Fibroblast of mammary gland (primary cell): ENCODE data around the gene PSMG1.
A peak's percentile ranks its signal among the peaks of the same experiment; 100 is the strongest.

Experiments used
- DNase-seq: peaks from one replicate; pipeline ENCODE4 v3.0.0-alpha.2; 2010; ENCODE audit warnings: low read depth
- H3K4me3 ChIP-seq: 2 replicates; pipeline ENCODE4 v1.5.1; 2011; ENCODE audit warnings: low read depth, mild to moderate bottlenecking, low read length, moderate library complexity; ENCODE audit not compliant: control insufficient read depth
- TF ChIP-seq, protein P1 (sequence below): conservative IDR thresholded peaks from 2 replicates; pipeline ENCODE4 v1.5.1; 2011; ENCODE audit warnings: low read depth, low read length, inconsistent platforms; ENCODE audit not compliant: control insufficient read depth, insufficient read depth

PSMG1 gene

DNA sequence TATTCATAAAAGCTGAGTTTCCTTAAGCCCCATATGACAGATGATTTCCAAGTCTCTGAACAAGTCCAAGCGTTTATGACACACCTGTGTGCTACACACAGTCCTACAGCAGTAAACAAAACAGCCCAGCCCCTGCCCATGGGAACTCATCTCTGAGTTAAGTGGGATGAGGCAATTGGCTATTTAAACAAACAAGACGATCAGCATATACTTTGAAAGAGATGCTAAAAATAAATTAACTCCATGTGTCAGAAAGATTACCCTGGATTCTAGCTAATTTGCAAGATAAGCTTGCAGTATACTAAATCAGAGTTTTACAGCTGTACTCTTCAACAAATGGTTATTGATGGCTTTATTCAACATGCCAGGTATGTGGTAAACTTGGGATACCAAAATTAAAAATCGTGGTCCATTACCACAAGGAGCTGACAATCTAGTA lies 7.0 kb downstream of the PSMG1 start:
- TF ChIP-seq, protein P1, sequence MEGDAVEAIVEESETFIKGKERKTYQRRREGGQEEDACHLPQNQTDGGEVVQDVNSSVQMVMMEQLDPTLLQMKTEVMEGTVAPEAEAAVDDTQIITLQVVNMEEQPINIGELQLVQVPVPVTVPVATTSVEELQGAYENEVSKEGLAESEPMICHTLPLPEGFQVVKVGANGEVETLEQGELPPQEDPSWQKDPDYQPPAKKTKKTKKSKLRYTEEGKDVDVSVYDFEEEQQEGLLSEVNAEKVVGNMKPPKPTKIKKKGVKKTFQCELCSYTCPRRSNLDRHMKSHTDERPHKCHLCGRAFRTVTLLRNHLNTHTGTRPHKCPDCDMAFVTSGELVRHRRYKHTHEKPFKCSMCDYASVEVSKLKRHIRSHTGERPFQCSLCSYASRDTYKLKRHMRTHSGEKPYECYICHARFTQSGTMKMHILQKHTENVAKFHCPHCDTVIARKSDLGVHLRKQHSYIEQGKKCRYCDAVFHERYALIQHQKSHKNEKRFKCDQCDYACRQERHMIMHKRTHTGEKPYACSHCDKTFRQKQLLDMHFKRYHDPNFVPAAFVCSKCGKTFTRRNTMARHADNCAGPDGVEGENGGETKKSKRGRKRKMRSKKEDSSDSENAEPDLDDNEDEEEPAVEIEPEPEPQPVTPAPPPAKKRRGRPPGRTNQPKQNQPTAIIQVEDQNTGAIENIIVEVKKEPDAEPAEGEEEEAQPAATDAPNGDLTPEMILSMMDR = no peak
- DNase-seq = peak; percentile 44

GRCh38 chr21:39175665-39176064 lies 7.6 kb downstream of the PSMG1 start:
- DNase-seq = no peak
- TF ChIP-seq, protein P1 = no peak
- H3K4me3 ChIP-seq = no peak overlapping the region

More for the DNA sequence above, 7.0 kb downstream of the PSMG1 start:
- H3K4me3 ChIP-seq = no peak overlapping the region

- TF ChIP-seq, protein P1 = peak; percentile 51
These were observed 8.1 kb downstream of the PSMG1 start for GRCh38 chr21:39175154-39175553.

DNA sequence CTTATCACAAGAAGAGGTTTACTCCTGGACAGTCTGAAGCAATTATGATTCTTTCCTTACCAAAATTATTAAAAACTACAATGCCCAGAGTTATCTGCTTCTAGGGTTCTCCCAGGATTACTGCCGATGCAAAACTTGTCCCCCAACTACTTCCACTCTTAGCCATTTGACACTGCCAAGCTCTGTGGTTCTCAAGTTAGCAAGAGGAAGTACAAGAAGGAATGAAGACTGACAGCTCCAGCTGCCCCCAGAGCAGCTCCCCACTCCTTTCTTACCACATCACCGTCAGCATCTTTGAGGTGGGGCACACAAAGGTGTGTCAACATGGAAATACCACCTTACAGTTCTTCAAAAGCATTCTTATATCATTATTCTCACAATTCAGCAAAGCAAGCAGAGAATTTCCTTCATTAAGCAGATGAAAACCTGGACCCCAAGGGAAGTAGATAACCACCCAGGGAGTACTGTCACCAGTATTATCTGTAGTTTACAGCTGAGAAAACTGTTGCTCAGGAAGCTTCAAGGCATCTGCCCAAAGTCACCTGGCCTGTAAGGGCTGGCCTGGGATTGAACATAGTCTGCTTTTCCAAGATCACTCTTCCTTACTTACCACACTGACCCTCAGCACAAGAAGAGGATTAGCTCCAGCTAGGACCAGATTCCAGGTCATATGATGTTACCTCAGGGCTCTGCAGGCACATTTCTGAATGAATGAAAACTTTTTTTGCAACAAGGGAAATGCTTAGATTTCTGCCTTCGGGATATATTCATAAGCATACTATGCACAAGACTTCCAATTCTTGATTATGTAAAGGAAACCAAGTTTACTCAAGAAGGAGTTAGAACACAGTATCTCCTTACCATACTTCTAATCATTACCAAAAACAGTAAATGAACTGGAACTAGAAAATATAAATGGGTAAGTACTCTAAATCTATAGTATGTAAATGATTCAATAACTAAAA lies 9.3 kb downstream of the PSMG1 start:
- TF ChIP-seq, protein P1 = no peak
- H3K4me3 ChIP-seq = no peak overlapping the region
- no peak for DNase-seq

More at GRCh38 chr21:39175154-39175553, 8.1 kb downstream of the PSMG1 start:
- DNase-seq = peak; percentile 50
- no peak overlapping the region for H3K4me3 ChIP-seq

DNA sequence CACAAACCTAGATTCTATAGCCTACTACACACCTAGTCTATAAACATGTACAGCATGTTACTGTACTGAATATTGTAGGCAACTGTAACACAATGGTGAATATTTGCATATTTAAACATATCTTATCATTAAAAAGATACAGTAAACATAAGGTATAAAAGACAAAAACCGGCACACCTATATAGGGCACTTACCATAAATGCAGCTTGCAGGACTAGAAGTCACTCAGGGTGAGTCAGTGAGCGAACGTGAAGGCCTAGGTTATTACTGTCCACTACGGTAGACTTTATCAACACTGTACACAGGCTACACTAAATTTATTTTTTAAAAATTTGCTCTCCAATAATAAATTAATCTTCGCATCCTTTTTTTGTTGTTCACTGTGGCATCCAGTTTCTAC lies 13.3 kb downstream of the PSMG1 start:
- no peak overlapping the region for H3K4me3 ChIP-seq
- DNase-seq = no peak
- TF ChIP-seq, protein P1 = no peak

DNA sequence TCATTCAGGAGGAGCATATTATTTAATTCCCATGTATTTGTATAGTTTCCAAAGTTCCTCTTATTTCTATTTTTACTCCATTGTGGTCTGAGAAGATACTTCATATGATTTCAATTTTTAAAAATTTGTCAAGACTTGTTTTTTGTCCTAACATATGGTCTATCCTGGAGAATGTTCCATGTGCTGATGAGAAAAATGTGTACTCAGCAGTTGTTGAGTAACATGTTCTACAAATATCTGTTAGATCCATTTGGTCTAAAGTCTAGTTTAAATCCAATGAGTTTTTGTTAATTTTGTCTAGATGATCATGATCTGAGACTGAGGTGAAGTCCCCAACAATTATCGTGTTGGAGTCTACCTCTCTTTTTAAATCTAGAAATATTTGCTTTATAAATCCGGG lies 14.5 kb downstream of the PSMG1 start:
- no peak overlapping the region for H3K4me3 ChIP-seq
- DNase-seq = no peak
- TF ChIP-seq, protein P1 = no peak
